K562 (cell line): ENCODE data around the gene CRACR2B. TPM values are rescaled to one million over a fixed set of nuclear protein-coding genes. Genes with fewer than 3 reads are reported as not detected.

ENCODE experiments used
- FOXM1 ChIP-seq, 2 experiments: fragments of 450-650 bp in 1 of 2; sonication (generic) in 1 of 2; formaldehyde crosslinking in 1 of 2; IDR thresholded peaks; 2 replicates each; pipeline versions ENCODE4 v1.6.1 to v1.9.0; 2017 to 2022; ENCODE audit warnings: low read depth in 2 of 2, mild to moderate bottlenecking in 2 of 2, missing genetic modification reagents in 1 of 2, moderate library complexity in 1 of 2
- LCOR ChIP-seq: sonication (generic); formaldehyde crosslinking; IDR thresholded peaks from 2 replicates; pipeline ENCODE4 v1.8.0; 2022; ENCODE audit warnings: mild to moderate bottlenecking, missing genetic modification reagents
- NKRF ChIP-seq: fragments of 450-650 bp; IDR thresholded peaks from 2 replicates; pipeline ENCODE4 v1.6.1; 2016; ENCODE audit warnings: borderline replicate concordance
- SAP30 ChIP-seq: fragments of 200-600 bp; sonication (generic); IDR thresholded peaks from 2 replicates; pipeline ENCODE4 v1.6.1; 2012; ENCODE audit warnings: borderline replicate concordance, low read depth, mild to moderate bottlenecking, moderate library complexity, low read length, control low read depth, inconsistent platforms; ENCODE audit not compliant: insufficient read depth, poor library complexity, severe bottlenecking
- UBTF ChIP-seq, 2 experiments: IDR thresholded peaks; 2 replicates each; pipeline ENCODE4 v1.6.1; 2012; ENCODE audit warnings: improper control_type of control experiment in 2 of 2, low read depth in 2 of 2, low read length in 2 of 2, borderline replicate concordance in 1 of 2
- ZNF121 ChIP-seq: sonication (generic); formaldehyde crosslinking; conservative IDR thresholded peaks from 2 replicates; pipeline ENCODE4 v1.8.0; 2022; ENCODE audit warnings: missing genetic modification reagents
- polyA plus RNA-seq, 8 experiments: library from polyadenylated mRNA; depleted of rRNA in 4 of 8; stranded (reverse) in 5 of 8; unstranded in 3 of 8; fragments of >200 nt; fragmentation: Nextera tagmentation in 2 of 8; fragmentation: Illumina TruSeq in 1 of 8; extraction: Ambion mirVana in 2 of 8; extraction: Trizol in 1 of 8; gene quantifications; 2 replicates each; pipeline versions ENCODE4 v1.2.1 to v1.2.3, GENCODE V29; 2011 to 2014; ENCODE audit warnings: inconsistent platforms in 1 of 8, missing spikeins in 1 of 8
- total RNA-seq, 7 experiments: library from RNA; depleted of rRNA in 6 of 7; stranded (reverse); fragments of >200 nt in 6 of 7; fragmentation: Illumina TruSeq in 2 of 7; extraction: Trizol in 2 of 7; gene quantifications; 2 replicates each; pipeline versions ENCODE4 v1.2.1 to v1.2.3, GENCODE V29; 2011 to 2021; ENCODE audit warnings: low replicate concordance in 1 of 7

Gene CRACR2B
- total and polyA plus RNA-seq, 9 of the 15 experiments (the other 6 are each of a cell fraction or from before 2014, with no cell fraction given) = 0.10 to 51.0 (median 6.0) TPM

GRCh38 chr11:841981-842369 is 14.3 kb downstream of the CRACR2B start (continued):
- TF ChIP-seq SAP30 (peak; percentile 48), FOXM1 (IDR thresholded peaks at IDR 0.05; ENCODE audit: low read depth) (no peak), FOXM1 (CRISPR knock-in tag; IDR thresholded peaks at IDR 0.05; ENCODE audit: low read depth) (0 out of 2 replicates have a peak, but pooled peaks have one; percentile 12), ZNF121 (0 out of 2 replicates have a peak, but pooled peaks have one; percentile 44), NKRF (peak; percentile 69), LCOR (CRISPR knock-in tag) (0 out of 2 replicates have a peak, but pooled peaks have one; percentile 40), UBTF (IDR thresholded peaks at IDR 0.05; ENCODE audit: borderline replicate concordance in 1 of 2, low read depth in 2 of 2, low read length in 2 of 2) (peak in 1 of 2 experiments; percentile 35; a peak in 1 of 4 replicates)
